Embryonic facial prominence (tissue), 1 donor: ENCODE results near the gene ZNF423.
A peak's percentile ranks its signal among the peaks of the same experiment; 100 is the strongest.

ENCODE experiments used
- DNase-seq: peaks from one replicate; pipeline ENCODE4 v3.0.0-alpha.2; 2016; ENCODE audit errors: extremely low spot score

ZNF423 gene

GRCh38 chr16:49644145-49644463 lies 211.8 kb downstream of the ZNF423 start:
- no peak for DNase-seq

- no peak for DNase-seq
These were observed 212.3 kb downstream of the ZNF423 start for GRCh38 chr16:49643429-49644144.

GRCh38 chr16:49641250-49641649 lies 214.7 kb downstream of the ZNF423 start:
- no peak for DNase-seq

- DNase-seq = no peak
These were observed 215.3 kb downstream of the ZNF423 start for GRCh38 chr16:49640581-49640980.

- DNase-seq = peak; percentile 29
These were observed 216.0 kb downstream of the ZNF423 start for GRCh38 chr16:49639739-49640431.

- no peak for DNase-seq
These were observed 217.0 kb downstream of the ZNF423 start for GRCh38 chr16:49638673-49639610.

GRCh38 chr16:49637933-49638672 lies 217.8 kb downstream of the ZNF423 start:
- DNase-seq = no peak

DNA sequence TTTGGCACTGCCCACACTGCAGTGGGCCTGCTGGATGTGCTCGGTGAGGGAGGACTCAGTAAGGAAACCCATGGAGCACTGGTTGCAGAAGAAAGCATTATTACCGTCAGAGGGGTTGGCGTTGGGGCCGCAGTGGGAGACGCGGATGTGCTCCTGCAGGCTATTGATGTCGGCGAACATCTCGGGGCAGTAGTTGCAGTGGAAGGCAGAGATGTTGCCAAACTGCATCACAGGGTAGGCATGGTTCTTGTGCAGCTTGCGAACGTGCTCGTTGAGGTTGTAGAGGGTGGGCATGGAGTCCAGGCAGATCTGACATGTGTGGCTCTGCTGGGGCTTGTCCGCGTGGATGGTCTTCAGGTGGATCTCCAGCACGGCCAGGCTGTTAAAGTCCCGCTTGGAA lies 218.4 kb downstream of the ZNF423 start:
- no peak for DNase-seq

GRCh38 chr16:49636608-49637007 lies 219.3 kb downstream of the ZNF423 start:
- no peak for DNase-seq

DNA sequence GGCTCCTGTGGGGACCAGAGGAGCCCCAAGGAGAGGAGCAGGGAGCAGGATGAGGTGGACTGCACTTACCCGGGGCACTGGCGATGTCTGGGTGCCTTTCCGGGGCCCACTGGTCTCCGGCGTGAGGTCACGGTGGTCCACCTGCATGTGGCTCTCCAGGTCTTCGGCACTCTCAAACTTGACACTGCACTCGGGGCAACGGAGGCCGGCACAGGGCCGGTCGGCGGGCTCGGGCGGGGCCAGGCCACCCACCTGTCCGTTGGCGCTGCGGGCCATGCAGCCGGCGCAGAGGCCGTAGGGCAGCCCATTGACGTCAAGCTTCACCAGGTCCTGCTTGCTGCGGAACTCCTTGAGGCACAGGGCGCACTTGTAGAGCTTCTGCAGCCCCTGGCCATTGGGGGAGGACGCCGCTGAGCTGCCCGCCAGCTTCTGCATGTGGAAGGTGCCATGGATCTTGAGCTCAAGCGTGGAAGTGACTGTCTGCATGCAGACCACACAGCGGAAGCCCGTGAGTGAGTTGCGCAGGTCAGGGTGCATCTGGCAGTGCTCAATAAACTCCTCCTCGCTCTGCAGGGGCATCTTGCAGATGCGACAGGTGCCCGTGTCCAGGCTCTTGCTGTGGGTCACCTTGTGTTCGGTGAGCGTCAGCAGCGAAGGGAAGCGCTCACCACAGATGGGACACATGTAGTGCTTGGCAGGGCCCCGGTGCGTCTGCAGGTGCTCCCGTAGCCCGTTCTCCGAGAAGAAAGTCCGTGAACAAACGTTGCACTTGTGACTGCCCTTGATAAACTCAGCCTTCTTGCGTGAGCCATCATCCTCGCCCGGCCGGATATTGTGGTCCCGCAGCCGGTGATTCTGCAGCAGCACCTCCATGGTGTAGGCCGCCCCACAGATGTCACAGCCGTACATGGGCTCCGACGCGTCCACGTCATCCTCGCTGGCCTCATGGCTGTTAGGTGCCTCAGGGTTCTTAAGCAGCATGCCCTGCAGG lies 220.0 kb downstream of the ZNF423 start:
- DNase-seq = no peak

DNA sequence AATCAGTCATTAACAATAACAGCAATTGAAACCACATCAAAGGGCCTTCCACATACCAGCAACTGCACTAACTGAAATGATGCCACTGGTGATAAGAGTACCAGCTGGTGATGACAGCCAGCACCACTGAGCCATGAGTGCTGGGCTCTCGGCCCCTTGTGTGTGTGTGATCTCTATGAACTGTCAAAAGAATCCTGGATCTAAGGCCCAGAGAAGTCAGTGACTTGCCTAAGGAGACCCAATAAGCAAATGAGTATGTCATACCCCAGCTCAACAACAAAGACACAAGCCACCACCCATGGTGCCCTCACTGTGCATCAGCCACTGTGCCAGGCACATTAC lies 220.9 kb downstream of the ZNF423 start:
- DNase-seq = no peak

GRCh38 chr16:49634235-49635008 lies 221.5 kb downstream of the ZNF423 start:
- DNase-seq = no peak

DNA sequence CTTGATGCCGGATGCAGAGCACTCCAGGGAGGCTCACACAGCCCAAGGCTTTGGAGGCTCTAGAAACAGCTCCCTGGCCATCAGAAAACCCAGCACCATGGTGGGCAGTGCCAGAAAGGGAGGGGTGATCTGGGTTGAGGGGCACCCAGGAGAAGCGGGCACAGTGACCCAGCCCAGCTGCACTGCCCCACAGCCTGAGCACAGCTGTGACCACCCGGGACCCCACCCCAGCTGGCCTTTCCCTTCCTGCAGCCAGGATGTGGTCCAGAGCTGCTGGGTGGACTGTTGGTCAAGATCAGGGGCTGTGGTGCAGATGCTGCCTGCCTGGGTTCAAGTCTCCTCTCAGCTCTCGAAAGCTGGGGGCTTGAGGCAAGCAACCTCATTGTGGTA lies 223.1 kb downstream of the ZNF423 start:
- DNase-seq = no peak

DNA sequence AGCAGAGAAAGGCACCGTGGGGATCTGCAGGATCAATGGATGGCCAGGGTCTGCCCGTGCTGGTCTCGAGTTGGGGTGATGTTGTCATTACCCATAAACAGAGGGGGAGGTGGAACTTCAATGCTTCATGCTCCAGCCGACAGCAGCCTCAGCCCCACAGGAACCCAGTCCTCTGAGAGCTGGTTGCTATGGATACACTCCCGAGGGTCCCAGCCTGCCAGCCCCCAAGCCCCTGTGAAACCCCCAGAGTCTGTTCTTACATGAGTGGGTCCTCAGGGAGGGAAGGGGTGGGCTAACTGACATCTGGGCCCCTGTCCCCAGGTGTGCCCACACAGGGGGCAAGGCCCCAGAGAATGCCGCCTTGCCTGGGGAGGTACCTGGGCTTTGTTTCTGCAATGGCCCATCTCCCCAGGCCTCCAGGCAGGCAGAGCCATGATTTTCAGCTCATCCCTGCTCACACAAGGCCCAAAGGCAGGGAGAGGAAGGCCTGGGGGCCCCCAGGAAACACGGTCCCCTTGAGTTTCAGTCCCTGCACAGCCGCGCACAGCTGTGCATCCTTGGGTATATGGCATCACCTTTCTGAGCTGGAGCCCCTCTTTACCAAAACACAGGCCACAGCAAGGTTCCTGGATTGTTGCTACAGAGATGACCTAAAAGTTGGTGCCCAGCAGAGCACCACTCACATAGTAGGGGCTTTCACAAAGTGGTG lies 223.7 kb downstream of the ZNF423 start:
- no peak for DNase-seq

DNA sequence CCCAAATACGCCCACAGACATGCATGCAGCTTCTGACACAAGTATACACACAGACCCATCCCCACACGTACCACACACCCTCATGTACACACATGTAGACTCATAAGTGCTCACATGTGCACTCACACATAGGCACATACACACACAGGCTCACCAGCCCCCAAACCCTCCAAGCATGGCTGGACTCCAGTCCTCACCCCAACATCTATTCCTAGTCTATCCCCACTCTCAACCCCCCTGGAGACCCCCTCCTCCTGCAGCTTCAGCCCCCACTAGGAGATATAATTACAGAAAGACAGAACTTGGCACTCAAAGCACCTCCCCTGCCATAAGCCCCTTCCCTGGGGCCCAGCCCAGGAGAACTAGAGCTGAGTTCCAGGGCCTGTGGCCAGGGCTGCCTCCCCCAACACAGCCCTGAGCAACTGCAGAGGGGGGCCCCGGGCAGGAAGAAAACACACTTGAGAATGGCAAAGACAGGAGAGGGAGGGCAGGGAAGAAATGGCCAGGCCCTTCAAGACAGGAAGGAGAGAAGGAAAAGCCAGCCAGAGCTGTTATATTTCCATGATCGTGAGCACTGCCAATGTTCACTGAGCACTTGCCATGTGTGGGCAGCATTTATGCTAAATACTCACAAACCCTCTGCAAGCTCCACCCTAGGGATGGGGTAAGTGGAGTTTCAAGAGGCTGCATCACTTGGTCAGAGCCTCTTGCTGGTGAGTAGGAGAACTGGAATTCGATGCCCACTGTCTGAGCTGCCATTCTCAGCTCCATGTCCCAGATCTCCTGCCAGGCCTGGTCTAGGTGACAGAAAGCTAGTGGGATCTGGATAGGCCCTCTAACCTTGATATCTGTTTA lies 224.5 kb downstream of the ZNF423 start:
- DNase-seq = peak; percentile 33

DNA sequence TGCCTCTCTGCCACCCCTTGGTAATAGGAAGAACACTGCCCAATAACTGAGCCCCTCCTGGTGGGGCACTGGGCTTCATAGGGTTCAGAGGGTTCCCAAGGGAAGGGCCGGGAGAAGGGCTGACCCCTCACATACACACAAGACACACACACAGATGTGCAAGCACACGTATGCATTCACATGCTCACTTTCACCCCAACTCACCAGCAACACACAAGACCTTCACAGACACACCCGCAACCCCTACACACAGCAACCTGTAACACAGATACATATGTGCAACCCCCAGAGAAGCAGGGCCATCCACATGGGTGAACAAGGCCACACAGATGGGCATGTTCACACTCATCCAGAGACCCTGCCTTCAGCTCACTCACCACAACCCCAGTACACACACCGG lies 225.1 kb downstream of the ZNF423 start:
- DNase-seq = no peak

DNA sequence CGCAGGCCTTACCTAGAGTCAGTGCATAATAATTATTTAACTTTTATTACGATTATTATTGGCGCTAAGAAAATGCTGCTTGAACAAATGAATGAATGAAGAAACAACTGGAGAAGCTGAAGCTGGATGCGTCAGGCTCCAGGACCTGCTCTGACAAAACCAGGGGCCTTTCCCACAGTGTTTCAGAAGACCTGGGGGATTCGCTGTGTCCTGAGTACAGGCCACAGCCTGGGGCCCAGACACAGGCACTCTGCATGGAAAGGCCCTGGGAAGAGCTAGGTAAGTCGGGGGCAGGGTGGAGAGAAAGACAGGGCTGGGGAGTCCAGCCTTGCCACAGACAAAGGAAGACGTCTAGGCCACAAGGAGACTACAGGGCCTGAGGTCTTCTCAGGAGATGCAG lies 226.1 kb downstream of the ZNF423 start:
- DNase-seq = no peak

DNA sequence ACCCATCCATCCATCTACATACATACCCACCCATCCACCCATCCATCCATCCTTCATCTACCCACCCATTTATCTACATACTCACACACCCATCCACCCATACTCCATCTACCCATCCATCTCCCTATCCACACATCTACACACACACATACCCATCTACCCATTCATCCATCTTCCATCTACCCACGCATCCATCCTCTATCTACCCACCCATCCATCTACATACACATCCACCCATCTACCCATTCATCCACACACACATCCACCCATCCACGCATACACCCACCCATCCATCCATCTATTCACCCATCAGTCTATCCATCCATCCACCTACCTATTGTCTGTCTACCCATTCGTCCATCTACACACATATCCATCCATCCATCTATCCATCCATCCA lies 227.8 kb downstream of the ZNF423 start:
- DNase-seq = no peak
